Measurements from ENCODE around the gene KIRREL2. TPM values are rescaled to one million over a fixed set of nuclear protein-coding genes. Genes with fewer than 3 reads are reported as not detected.
A peak's percentile ranks its signal among the peaks of the same experiment; 100 is the strongest.

Gene KIRREL2
- total and polyA plus RNA-seq, 3 experiments from 2014 or later: 0.62 to 0.83 TPM; not detected in 1

GRCh38 chr19:35899547-35900214, 43.0 kb downstream of the KIRREL2 start:
- POLR2A ChIA-PET: interaction anchor here (2.1 kb wide), 2 partner anchors 30 to 31 kb away, joined by 6 to 7 read pairs; no protein-coding TSS in a partner anchor
- H3K9me3 ChIP-seq (ENCODE audit: low read length): no peaks in the 10 kb centered on the region
- CTCF ChIA-PET: interaction anchor here (1.3 to 1.5 kb wide), 2 partner anchors 8 to 31 kb away, joined by 4 read pairs; no protein-coding TSS in a partner anchor
- H3K27ac ChIP-seq (ENCODE audit: low read depth, low read length): peak overlapping the region; percentile 92
- no peaks in the 10 kb centered on the region for H3K27me3 Mint-ChIP-seq
- H3K36me3 Mint-ChIP-seq: peaks cover 4 to 44% (median 5%) of the 10 kb centered on the region in 3 donors
- peaks cover 46 to 74% (median 54%) of the 10 kb centered on the region in 3 donors for H3K4me1 Mint-ChIP-seq
- H3K4me1 ChIP-seq (ENCODE audit: insufficient read depth, low read length): peaks cover 61% of the 10 kb centered on the region
- peaks cover 0 to 3% (median 0%) of the 10 kb centered on the region in 5 donors for H3K9me3 Mint-ChIP-seq
- peaks cover 9% of the 10 kb centered on the region for H3K36me3 ChIP-seq (ENCODE audit: insufficient read depth, low read length)
- no peaks in the 10 kb centered on the region for H3K27me3 ChIP-seq (ENCODE audit: insufficient read depth, low read length, poor library complexity, severe bottlenecking)
- peak; percentile 82 to 91 (median 86) for DNase-seq
- peak overlapping the region; percentile 91 to 100 (median 96) for H3K4me3 Mint-ChIP-seq
- H3K4me3 ChIP-seq (ENCODE audit: low read length): peak overlapping the region; percentile 87
- peak overlapping the region; percentile 87 to 99 (median 98) for H3K27ac Mint-ChIP-seq

- H3K27me3 ChIP-seq (ENCODE audit: insufficient read depth, low read length, poor library complexity, severe bottlenecking): no peaks in the 10 kb centered on the region
- H3K4me1 ChIP-seq (ENCODE audit: insufficient read depth, low read length): peaks cover 63% of the 10 kb centered on the region
- Mint-ChIP-seq H3K27me3 (no peaks in the 10 kb centered on the region), H3K9me3 (peaks cover 0 to 3% (median 0%) of the 10 kb centered on the region in 5 donors), H3K4me3 (peak overlapping the region; percentile 91 to 100 (median 96)), H3K4me1 (peaks cover 45 to 72% (median 51%) of the 10 kb centered on the region in 3 donors), H3K36me3 (peaks cover 2 to 34% (median 5%) of the 10 kb centered on the region in 3 donors), H3K27ac (peak overlapping the region; percentile 87 to 99 (median 98))
- no peaks in the 10 kb centered on the region for H3K9me3 ChIP-seq (ENCODE audit: low read length)
- peak overlapping the region; percentile 92 for H3K27ac ChIP-seq (ENCODE audit: low read depth, low read length)
- no peak for DNase-seq
- peaks cover 3% of the 10 kb centered on the region for H3K36me3 ChIP-seq (ENCODE audit: insufficient read depth, low read length)
- POLR2A ChIA-PET: interaction anchor here (0.6 to 2.1 kb wide), 4 partner anchors 9 to 30 kb away, joined by 3 to 7 read pairs (median 5); no protein-coding TSS in a partner anchor
- H3K4me3 ChIP-seq (ENCODE audit: low read length): peak overlapping the region; percentile 100
- CTCF ChIA-PET: interaction anchor here (1.1 to 1.5 kb wide), 4 partner anchors 9 to 30 kb away, joined by 3 to 4 read pairs (median 4); no protein-coding TSS in a partner anchor
These were observed 44.4 kb downstream of the KIRREL2 start for GRCh38 chr19:35901055-35901644.

DNA sequence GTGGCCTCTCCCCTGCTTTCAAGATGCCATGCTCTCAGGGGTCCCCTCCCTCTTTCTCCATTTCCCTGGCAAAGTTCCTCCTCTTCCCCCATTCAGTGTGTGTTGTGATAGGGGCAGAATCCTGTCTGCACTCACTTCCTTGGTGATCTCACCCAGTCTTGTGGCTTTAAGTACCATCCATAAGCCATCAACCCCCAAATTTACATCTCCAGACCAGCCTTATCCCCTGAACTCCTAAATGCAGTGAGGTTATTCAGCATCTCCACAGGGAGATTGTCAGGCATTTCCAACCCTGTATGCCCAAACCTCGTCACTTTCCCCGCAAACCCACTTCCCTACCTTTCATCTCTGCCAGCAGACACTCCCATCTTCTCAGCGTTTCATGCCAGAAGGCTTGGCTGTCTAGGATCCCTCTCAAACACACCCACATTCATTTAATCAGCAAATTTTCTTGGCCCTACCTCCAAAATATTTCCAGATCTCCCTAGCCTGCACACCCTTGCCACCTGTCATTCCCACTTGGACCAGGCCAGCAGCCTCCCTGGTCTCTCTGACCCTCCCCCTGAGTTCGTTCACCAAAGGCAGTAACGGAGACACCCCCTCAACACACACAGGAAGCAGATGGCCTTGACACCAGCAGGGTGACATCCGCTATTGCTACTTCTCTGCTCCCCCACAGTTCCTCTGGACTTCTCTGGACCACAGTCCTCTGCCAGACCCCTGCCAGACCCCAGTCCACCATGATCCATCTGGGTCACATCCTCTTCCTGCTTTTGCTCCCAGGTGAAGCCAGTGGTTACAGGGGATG, 45.3 kb downstream of the KIRREL2 start, which contains the start of gene HCST:
Gene HCST, plus strand, starts transcription at position 676 of the 808 bp plus-strand sequence. Its CDS starts 65 bp downstream, at position 741.
- H3K4me3 ChIP-seq (ENCODE audit: low read length): peak within 1 kb of the TSS; percentile 100
- ChIA-PET POLR2A (interaction anchor here (1.8 to 2.5 kb wide), 4 partner anchors 27 to 29 kb away, joined by 6 to 16 read pairs (median 6); no protein-coding TSS in a partner anchor), CTCF (interaction anchor here (1.1 kb wide), 1 partner anchor 19 kb away, joined by 3 read pairs; no protein-coding TSS in a partner anchor)
- peak within 1 kb of the TSS; percentile 87 to 100 (median 96) for H3K4me3 Mint-ChIP-seq
- H3K4me1 ChIP-seq (ENCODE audit: insufficient read depth, low read length): peaks cover 57% of the 10 kb centered on the region
- H3K9me3 Mint-ChIP-seq: peaks cover 0 to 3% (median 0%) of the 10 kb centered on the region in 5 donors
- no peaks in the 10 kb centered on the region for H3K9me3 ChIP-seq (ENCODE audit: low read length)
- DNase-seq: peak; percentile 39 to 79 (median 68)
- H3K4me1 Mint-ChIP-seq: peaks cover 47 to 68% (median 59%) of the 10 kb centered on the region in 3 donors
- peak within 1 kb of the TSS; percentile 87 to 99 (median 98) for H3K27ac Mint-ChIP-seq
- H3K27me3 Mint-ChIP-seq: no peaks in the 10 kb centered on the region
- peaks cover 2 to 26% (median 5%) of the 10 kb centered on the region in 3 donors for H3K36me3 Mint-ChIP-seq
- H3K36me3 ChIP-seq (ENCODE audit: insufficient read depth, low read length): no peaks in the 10 kb centered on the region
- H3K27ac ChIP-seq (ENCODE audit: low read depth, low read length): peak within 1 kb of the TSS; percentile 90
- H3K27me3 ChIP-seq (ENCODE audit: insufficient read depth, low read length, poor library complexity, severe bottlenecking): no peaks in the 10 kb centered on the region

- Mint-ChIP-seq H3K4me1 (peaks cover 47 to 64% (median 55%) of the 10 kb centered on the region in 3 donors), H3K4me3 (peak overlapping the region; percentile 87 to 100 (median 95)), H3K27ac (peak overlapping the region; percentile 87 to 99 (median 98)), H3K9me3 (peaks cover 0 to 3% (median 0%) of the 10 kb centered on the region in 5 donors), H3K27me3 (no peaks in the 10 kb centered on the region), H3K36me3 (peaks cover 2 to 19% (median 5%) of the 10 kb centered on the region in 3 donors)
- ChIA-PET POLR2A (interaction anchor here (1.0 to 2.5 kb wide), 3 partner anchors 27 to 162 kb away, joined by 3 to 16 read pairs (median 6); no protein-coding TSS in a partner anchor), CTCF (interaction anchor here (1.0 to 3.2 kb wide), 3 partner anchors 21 to 29 kb away, joined by 3 to 16 read pairs (median 7); no protein-coding TSS in a partner anchor)
- Histone ChIP-seq H3K27ac (ENCODE audit: low read depth, low read length) (peak overlapping the region; percentile 90), H3K27me3 (ENCODE audit: insufficient read depth, low read length, poor library complexity, severe bottlenecking) (no peaks in the 10 kb centered on the region), H3K9me3 (ENCODE audit: low read length) (no peaks in the 10 kb centered on the region), H3K4me1 (ENCODE audit: insufficient read depth, low read length) (peaks cover 56% of the 10 kb centered on the region), H3K36me3 (ENCODE audit: insufficient read depth, low read length) (no peaks in the 10 kb centered on the region), H3K4me3 (ENCODE audit: low read length) (peak overlapping the region; percentile 100)
- DNase-seq: no peak
These were observed 46.3 kb downstream of the KIRREL2 start for GRCh38 chr19:35902870-35903475.

- ChIA-PET POLR2A (interaction anchor here (1.0 to 2.5 kb wide), 3 partner anchors 26 to 163 kb away, joined by 3 to 16 read pairs (median 6); no protein-coding TSS in a partner anchor), CTCF (interaction anchor here (1.0 to 3.2 kb wide), 3 partner anchors 22 to 29 kb away, joined by 3 to 16 read pairs (median 7); no protein-coding TSS in a partner anchor)
- H3K36me3 ChIP-seq (ENCODE audit: insufficient read depth, low read length): no peaks in the 10 kb centered on the region
- H3K4me1 Mint-ChIP-seq: peaks cover 45 to 58% (median 51%) of the 10 kb centered on the region in 3 donors
- H3K4me3 Mint-ChIP-seq: peak overlapping the region; percentile 87 to 100 (median 95)
- peak; percentile 84 to 94 (median 89) for DNase-seq
- no peaks in the 10 kb centered on the region for H3K27me3 Mint-ChIP-seq
- peak overlapping the region; percentile 100 for H3K4me3 ChIP-seq (ENCODE audit: low read length)
- no peaks in the 10 kb centered on the region for H3K27me3 ChIP-seq (ENCODE audit: insufficient read depth, low read length, poor library complexity, severe bottlenecking)
- peaks cover 0 to 3% (median 0%) of the 10 kb centered on the region in 5 donors for H3K9me3 Mint-ChIP-seq
- H3K4me1 ChIP-seq (ENCODE audit: insufficient read depth, low read length): peaks cover 50% of the 10 kb centered on the region
- peak overlapping the region; percentile 87 to 99 (median 98) for H3K27ac Mint-ChIP-seq
- no peaks in the 10 kb centered on the region for H3K9me3 ChIP-seq (ENCODE audit: low read length)
- peaks cover 2 to 18% (median 5%) of the 10 kb centered on the region in 3 donors for H3K36me3 Mint-ChIP-seq
- peak overlapping the region; percentile 90 for H3K27ac ChIP-seq (ENCODE audit: low read depth, low read length)
These were observed 47.0 kb downstream of the KIRREL2 start for GRCh38 chr19:35903550-35904179.

DNA sequence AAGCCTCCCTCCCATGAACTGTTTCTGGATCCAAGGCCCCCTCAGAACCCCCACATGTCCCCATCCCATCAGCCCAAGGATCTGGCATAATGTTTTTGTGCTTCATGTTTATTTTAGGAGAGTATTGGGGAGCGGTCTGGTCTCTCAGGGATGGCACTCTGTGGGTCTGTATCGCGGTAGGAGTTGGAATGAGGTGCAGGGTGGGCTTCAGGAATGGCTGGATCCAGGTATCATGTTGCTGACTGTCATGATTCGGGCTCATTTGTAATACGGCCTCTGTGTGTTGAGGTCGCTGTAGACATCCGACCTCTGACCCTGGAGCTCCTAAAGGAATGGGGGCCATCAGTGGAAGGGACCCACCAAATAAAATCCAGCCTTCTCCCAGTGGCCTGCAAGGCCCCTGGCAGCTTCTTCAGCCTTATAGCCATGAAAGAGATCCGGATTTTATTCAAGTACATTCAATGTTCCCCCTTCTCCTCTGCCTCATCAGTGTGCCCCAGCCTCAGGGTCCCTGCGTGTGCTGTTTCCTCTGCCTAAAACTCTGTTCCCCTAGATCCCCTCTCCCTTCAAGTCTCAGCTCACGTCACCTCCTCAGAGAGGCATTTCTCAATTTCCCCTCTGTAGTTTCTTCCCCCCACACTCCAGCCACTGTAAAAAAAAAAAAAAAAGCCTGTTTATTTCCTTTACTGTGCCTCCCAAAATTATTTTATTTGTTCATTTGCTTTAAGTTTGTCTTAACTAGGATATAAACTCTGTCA, 47.8 kb downstream of the KIRREL2 start:
- no peak for DNase-seq
- Histone ChIP-seq H3K9me3 (ENCODE audit: low read length) (no peaks in the 10 kb centered on the region), H3K27me3 (ENCODE audit: insufficient read depth, low read length, poor library complexity, severe bottlenecking) (no peaks in the 10 kb centered on the region), H3K27ac (ENCODE audit: low read depth, low read length) (no peak overlapping the region), H3K4me3 (ENCODE audit: low read length) (peak overlapping the region; percentile 100), H3K4me1 (ENCODE audit: insufficient read depth, low read length) (peaks cover 58% of the 10 kb centered on the region), H3K36me3 (ENCODE audit: insufficient read depth, low read length) (no peaks in the 10 kb centered on the region)
- H3K36me3 Mint-ChIP-seq: peaks cover 2 to 12% (median 5%) of the 10 kb centered on the region in 3 donors
- peak overlapping the region; percentile 62 to 100 (median 95) for H3K4me3 Mint-ChIP-seq
- peaks cover 0 to 3% (median 0%) of the 10 kb centered on the region in 5 donors for H3K9me3 Mint-ChIP-seq
- ChIA-PET POLR2A (interaction anchor here (0.5 to 2.5 kb wide), 2 partner anchors 27 to 654 kb away, joined by 3 to 16 read pairs; no protein-coding TSS in a partner anchor), CTCF (interaction anchor here (3.2 kb wide), 1 partner anchor 26 kb away, joined by 16 read pairs; no protein-coding TSS in a partner anchor)
- peak overlapping the region; percentile 78 to 99 (median 92) for H3K27ac Mint-ChIP-seq
- H3K27me3 Mint-ChIP-seq: no peaks in the 10 kb centered on the region
- peaks cover 45 to 62% (median 54%) of the 10 kb centered on the region in 3 donors for H3K4me1 Mint-ChIP-seq

Measured in CD8-positive, alpha-beta memory T cell (primary cell).